HEK293 (cell line): ENCODE measurements around the gene CFAP299.

Experiments
- ZNF398 ChIP-seq: fragments of 450-650 bp; formaldehyde crosslinking; IDR thresholded peaks from 2 replicates; pipeline ENCODE4 v1.5.1; 2017; ENCODE audit warnings: missing biosample characterization, missing genetic modification characterization
- TF ChIP-seq, protein P1 (sequence below): fragments of 450-650 bp; formaldehyde crosslinking; IDR thresholded peaks from 2 replicates; pipeline ENCODE4 v1.5.1; 2016; ENCODE audit warnings: missing biosample characterization, missing genetic modification characterization

- TF ChIP-seq ZNF398 (tag by site-specific recombination) = no peak
- TF ChIP-seq, protein P1, sequence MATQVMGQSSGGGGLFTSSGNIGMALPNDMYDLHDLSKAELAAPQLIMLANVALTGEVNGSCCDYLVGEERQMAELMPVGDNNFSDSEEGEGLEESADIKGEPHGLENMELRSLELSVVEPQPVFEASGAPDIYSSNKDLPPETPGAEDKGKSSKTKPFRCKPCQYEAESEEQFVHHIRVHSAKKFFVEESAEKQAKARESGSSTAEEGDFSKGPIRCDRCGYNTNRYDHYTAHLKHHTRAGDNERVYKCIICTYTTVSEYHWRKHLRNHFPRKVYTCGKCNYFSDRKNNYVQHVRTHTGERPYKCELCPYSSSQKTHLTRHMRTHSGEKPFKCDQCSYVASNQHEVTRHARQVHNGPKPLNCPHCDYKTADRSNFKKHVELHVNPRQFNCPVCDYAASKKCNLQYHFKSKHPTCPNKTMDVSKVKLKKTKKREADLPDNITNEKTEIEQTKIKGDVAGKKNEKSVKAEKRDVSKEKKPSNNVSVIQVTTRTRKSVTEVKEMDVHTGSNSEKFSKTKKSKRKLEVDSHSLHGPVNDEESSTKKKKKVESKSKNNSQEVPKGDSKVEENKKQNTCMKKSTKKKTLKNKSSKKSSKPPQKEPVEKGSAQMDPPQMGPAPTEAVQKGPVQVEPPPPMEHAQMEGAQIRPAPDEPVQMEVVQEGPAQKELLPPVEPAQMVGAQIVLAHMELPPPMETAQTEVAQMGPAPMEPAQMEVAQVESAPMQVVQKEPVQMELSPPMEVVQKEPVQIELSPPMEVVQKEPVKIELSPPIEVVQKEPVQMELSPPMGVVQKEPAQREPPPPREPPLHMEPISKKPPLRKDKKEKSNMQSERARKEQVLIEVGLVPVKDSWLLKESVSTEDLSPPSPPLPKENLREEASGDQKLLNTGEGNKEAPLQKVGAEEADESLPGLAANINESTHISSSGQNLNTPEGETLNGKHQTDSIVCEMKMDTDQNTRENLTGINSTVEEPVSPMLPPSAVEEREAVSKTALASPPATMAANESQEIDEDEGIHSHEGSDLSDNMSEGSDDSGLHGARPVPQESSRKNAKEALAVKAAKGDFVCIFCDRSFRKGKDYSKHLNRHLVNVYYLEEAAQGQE (tag by site-specific recombination) = no peak
These were observed 567.5 kb downstream of the CFAP299 start for GRCh38 chr4:80903020-80903419.
